Fibroblast of skin of right biceps (primary cell): ENCODE measurements around the gene STAMBPL1.

Source experiments
- DNase-seq: peaks from one replicate; pipeline ENCODE4 v3.0.0-alpha.2; 2013

STAMBPL1 gene

DNA sequence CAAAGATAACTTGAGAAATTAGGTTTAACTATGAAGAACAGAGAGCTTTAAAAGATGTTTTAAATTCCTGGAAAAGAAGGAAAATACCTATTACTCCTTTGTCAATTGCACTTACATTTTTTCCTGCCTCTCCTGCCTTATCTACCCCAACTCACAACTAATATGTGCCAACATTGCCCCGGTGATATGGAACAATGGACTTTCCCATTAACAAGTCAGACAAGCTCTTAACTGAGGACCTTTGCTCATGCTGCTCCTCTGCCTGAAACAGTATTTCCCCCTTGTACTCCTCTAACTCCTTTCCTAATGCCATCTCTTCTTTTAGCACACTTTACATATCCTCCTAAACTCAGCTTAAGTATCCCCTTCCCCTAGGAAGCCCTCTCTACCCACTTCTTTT lies 77.3 kb downstream of the STAMBPL1 start:
- DNase-seq: no peak

DNA sequence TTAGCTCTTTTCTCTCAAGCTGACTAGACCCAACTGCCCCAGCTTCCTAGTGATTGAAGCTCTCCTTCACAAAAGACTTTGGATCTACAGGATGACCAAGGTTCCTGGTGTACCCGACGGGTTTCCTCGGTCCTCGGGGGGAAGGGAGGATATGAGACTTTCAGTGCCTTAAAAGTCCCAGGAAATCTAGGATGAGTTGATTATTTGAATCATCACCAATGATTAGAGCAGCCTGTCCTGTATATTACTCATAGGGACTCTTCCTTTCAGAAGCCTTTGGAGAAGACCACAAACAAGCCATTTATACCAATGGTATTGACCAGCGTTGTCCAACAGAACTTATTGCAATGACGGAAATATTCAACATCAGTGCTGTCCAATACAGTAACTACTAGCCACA lies 78.7 kb downstream of the STAMBPL1 start:
- peak; percentile 42 for DNase-seq

- DNase-seq: no peak
Observed at GRCh38 chr10:88960802-88961201, 80.8 kb downstream of the STAMBPL1 start.

GRCh38 chr10:88961266-88961665 lies 81.2 kb downstream of the STAMBPL1 start:
- DNase-seq: no peak

- no peak for DNase-seq
Observed at GRCh38 chr10:88962336-88962735, 82.3 kb downstream of the STAMBPL1 start.

GRCh38 chr10:88963318-88963717 lies 83.3 kb downstream of the STAMBPL1 start:
- no peak for DNase-seq

GRCh38 chr10:88964360-88964759 lies 84.3 kb downstream of the STAMBPL1 start:
- no peak for DNase-seq

GRCh38 chr10:88964869-88965415 lies 84.9 kb downstream of the STAMBPL1 start:
- peak; percentile 30 for DNase-seq

DNA sequence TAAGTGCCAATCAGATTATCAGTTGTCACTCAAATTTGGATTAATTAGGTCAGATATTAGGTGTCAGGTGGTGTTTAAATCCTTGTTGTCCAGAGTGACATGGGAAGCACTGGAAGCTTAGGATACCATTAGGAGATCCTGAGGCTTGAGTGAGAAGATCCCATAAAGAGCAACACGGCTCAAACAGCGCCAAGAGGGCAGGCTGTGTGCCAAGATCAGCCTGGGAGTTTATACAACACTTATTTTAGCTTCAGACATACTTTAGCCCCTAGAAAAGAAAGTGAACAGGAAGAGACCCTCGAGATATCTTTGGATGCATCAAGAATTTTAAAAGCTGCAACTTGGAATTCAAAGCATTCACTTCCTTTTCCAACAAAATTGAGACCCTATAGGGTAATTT lies 86.8 kb downstream of the STAMBPL1 start:
- DNase-seq: no peak

GRCh38 chr10:88968391-88968790 lies 88.3 kb downstream of the STAMBPL1 start:
- peak; percentile 41 for DNase-seq

DNA sequence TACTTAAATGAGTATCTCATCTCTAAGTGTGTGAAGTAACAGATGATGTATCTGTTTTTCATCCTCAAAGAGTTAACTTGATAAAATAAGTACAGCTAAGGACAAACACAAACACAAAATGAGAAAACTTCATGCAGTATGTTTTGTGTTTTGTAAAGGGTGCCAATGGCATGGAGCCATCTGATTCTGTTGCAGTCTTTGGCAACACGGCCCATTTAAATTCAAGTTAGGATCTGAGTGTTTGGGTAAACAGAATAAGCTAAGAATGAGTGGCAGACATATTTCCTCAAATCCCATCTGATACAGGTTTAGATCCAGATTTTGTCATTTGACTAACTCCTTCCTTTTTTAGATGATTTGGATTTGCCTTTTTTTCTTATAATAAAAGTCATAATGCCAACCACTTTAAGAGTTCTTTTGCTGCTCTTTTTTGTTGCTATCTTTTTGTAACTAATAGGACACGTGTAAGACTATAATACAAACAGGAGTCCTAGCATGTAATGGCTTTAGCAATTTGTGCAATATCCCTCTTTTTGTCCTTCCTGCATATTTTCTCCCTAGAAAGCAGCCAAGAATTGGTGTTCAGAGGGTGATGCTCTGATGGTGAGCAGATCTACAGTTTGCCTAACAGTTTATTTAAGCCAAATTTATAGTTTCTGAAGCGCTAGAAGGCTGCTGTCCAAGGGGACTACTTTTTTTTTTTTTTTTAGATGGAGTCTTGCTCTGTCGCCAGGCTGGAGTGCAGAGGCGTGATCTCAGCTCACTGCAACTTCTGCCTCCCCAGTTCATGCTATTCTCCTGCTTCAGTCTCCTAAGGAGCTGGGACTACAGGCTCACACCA lies 91.4 kb downstream of the STAMBPL1 start:
- no peak for DNase-seq
